Measurements from ENCODE around the gene EML4. TPM values are rescaled to one million over a fixed set of nuclear protein-coding genes. Genes with fewer than 3 reads are reported as not detected.

EML4 gene
- polyA plus RNA-seq, 1 donor (not counting 4 experiments of a cell fraction or from before 2014, with no cell fraction given): 36.4 TPM

DNA sequence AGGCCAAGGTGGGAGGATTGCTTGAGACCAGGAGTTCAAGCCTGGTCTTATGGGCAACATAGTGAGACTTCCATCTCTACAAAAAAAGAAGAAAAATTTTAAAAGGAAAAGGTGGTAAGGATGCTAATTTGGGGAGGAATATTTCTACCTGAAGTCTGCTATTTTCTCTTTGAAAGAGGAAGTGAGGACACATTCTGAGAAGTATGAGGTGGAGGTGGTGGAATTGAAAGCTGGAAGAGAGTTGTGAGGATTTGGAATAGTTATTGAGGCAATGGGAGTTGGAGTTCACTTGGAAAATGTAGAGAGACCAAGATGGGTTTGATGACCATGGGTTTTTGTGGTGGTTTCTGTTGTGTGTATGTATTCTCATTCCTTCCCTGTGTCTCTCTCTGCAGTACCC lies 29.3 kb downstream of the EML4 start:
- TF ChIP-seq, protein P1, sequence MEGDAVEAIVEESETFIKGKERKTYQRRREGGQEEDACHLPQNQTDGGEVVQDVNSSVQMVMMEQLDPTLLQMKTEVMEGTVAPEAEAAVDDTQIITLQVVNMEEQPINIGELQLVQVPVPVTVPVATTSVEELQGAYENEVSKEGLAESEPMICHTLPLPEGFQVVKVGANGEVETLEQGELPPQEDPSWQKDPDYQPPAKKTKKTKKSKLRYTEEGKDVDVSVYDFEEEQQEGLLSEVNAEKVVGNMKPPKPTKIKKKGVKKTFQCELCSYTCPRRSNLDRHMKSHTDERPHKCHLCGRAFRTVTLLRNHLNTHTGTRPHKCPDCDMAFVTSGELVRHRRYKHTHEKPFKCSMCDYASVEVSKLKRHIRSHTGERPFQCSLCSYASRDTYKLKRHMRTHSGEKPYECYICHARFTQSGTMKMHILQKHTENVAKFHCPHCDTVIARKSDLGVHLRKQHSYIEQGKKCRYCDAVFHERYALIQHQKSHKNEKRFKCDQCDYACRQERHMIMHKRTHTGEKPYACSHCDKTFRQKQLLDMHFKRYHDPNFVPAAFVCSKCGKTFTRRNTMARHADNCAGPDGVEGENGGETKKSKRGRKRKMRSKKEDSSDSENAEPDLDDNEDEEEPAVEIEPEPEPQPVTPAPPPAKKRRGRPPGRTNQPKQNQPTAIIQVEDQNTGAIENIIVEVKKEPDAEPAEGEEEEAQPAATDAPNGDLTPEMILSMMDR (optimal IDR thresholded peaks at IDR 0.05 in 1 of 3, IDR thresholded peaks at IDR 0.05 in 1 of 3, conservative IDR thresholded peaks at IDR 0.05 in 1 of 3; ENCODE audit: extremely low read depth in 1 of 3, insufficient read depth in 2 of 3, low read length in 3 of 3): no peak
- H3K27me3 ChIP-seq (ENCODE audit: control insufficient read depth, extremely low read depth, insufficient read depth, low read length): no peaks in the 10 kb centered on the region
- H3K9me1 ChIP-seq (ENCODE audit: control insufficient read depth, extremely low read depth, insufficient read depth, low read length): no peaks in the 10 kb centered on the region
- no peaks in the 10 kb centered on the region for H3K9me3 ChIP-seq (ENCODE audit: control insufficient read depth, low read depth, low read length)
- H3K4me2 ChIP-seq (ENCODE audit: control insufficient read depth, extremely low read depth, insufficient read depth, low read depth, low read length): no peak overlapping the region
- no peaks in the 10 kb centered on the region for H3K36me3 ChIP-seq (ENCODE audit: control insufficient read depth in 2 of 2, extremely low read depth in 1 of 2, insufficient read depth in 2 of 2, low read length in 2 of 2)
- H4K20me1 ChIP-seq (ENCODE audit: control insufficient read depth, extremely low read depth, insufficient read depth, low read length): no peaks in the 10 kb centered on the region
- peaks cover 8% of the 10 kb centered on the region for H3K4me1 ChIP-seq (ENCODE audit: control insufficient read depth, extremely low read depth, insufficient read depth, low read length)
- dilution Hi-C loops (cut with MboI; ENCODE audit: extremely low pct_ligation_motif_present, low sequenced_read_pairs): no loop called here
- H3K9ac ChIP-seq (ENCODE audit: control insufficient read depth, extremely low read depth, insufficient read depth, low read length): no peak overlapping the region
- DNase-seq (ENCODE audit: low read depth, low spot score) (no peak), FAIRE-seq (no peak)
- H2AFZ ChIP-seq (ENCODE audit: control insufficient read depth, low read length): no peak overlapping the region
- H3K79me2 ChIP-seq (ENCODE audit: control insufficient read depth, insufficient read depth, low read length): peaks cover 37% of the 10 kb centered on the region
- no peak overlapping the region for H3K4me3 ChIP-seq (ENCODE audit: control insufficient read depth in 2 of 3, extremely low read depth in 1 of 3, insufficient read depth in 2 of 3, low read depth in 1 of 3, low read length in 3 of 3)
- no peak overlapping the region for H3K27ac ChIP-seq (ENCODE audit: control insufficient read depth, insufficient read depth, low read length)

DNA sequence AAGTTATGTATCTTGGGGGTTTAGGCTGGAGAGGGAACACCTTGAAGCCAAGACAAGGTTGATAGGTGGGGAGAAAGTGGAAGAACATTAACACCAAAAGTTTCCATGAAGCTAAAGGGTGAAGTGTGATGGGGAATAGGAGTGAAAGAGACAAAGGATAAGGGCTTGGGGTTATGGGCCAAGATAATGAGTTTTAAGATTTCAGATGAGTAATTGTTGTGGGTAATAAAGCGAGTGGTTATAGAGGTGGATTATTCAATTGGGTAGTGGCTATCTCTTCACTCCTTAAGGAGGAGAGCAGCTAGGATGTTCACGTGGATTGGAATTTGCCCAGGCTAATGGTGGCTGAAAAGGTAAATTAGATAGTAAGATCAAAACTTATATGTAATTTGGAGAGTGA lies 29.8 kb downstream of the EML4 start:
- Histone ChIP-seq H3K27me3 (ENCODE audit: control insufficient read depth, extremely low read depth, insufficient read depth, low read length) (no peaks in the 10 kb centered on the region), H3K4me1 (ENCODE audit: control insufficient read depth, extremely low read depth, insufficient read depth, low read length) (peaks cover 8% of the 10 kb centered on the region), H3K4me2 (ENCODE audit: control insufficient read depth, extremely low read depth, insufficient read depth, low read depth, low read length) (no peak overlapping the region), H2AFZ (ENCODE audit: control insufficient read depth, low read length) (no peak overlapping the region), H3K4me3 (ENCODE audit: control insufficient read depth in 2 of 3, extremely low read depth in 1 of 3, insufficient read depth in 2 of 3, low read depth in 1 of 3, low read length in 3 of 3) (no peak overlapping the region), H3K79me2 (ENCODE audit: control insufficient read depth, insufficient read depth, low read length) (peaks cover 37% of the 10 kb centered on the region), H4K20me1 (ENCODE audit: control insufficient read depth, extremely low read depth, insufficient read depth, low read length) (no peaks in the 10 kb centered on the region), H3K36me3 (ENCODE audit: control insufficient read depth in 2 of 2, extremely low read depth in 1 of 2, insufficient read depth in 2 of 2, low read length in 2 of 2) (no peaks in the 10 kb centered on the region), H3K9me1 (ENCODE audit: control insufficient read depth, extremely low read depth, insufficient read depth, low read length) (no peaks in the 10 kb centered on the region), H3K9ac (ENCODE audit: control insufficient read depth, extremely low read depth, insufficient read depth, low read length) (no peak overlapping the region), H3K9me3 (ENCODE audit: control insufficient read depth, low read depth, low read length) (no peaks in the 10 kb centered on the region), H3K27ac (ENCODE audit: control insufficient read depth, insufficient read depth, low read length) (no peak overlapping the region)
- dilution Hi-C loops (cut with MboI; ENCODE audit: extremely low pct_ligation_motif_present, low sequenced_read_pairs): no loop called here
- no peak for FAIRE-seq
- TF ChIP-seq, protein P1 (optimal IDR thresholded peaks at IDR 0.05 in 1 of 3, IDR thresholded peaks at IDR 0.05 in 1 of 3, conservative IDR thresholded peaks at IDR 0.05 in 1 of 3; ENCODE audit: extremely low read depth in 1 of 3, insufficient read depth in 2 of 3, low read length in 3 of 3): no peak
- TF ChIP-seq EZH2 (IDR thresholded peaks at IDR 0.05; ENCODE audit: low read length): no peak
- no peak for DNase-seq (ENCODE audit: low read depth, low spot score)

Measured in keratinocyte (primary cell).